ENCODE measurements around the gene SLC25A24.

- TF ChIP-seq CTCF (IDR thresholded peaks at IDR 0.05) (no peak), EP300 (IDR thresholded peaks at IDR 0.05) (no peak)
Measured at GRCh38 chr1:108149796-108150467, 50.2 kb downstream of the SLC25A24 start.

Measured in tibial nerve (tissue), 4 donors.